GM12892 (cell line): Measurements from ENCODE around the gene SPHK2. TPM values are rescaled to one million over a fixed set of nuclear protein-coding genes. Genes with fewer than 3 reads are reported as not detected.
"Not testable (repeated sequence)": the region's sequence is repeated elsewhere in the genome, so short reads cannot be mapped to it uniquely, and the experiment has no call there.

Experiments
- DNase-seq: peaks from one replicate; pipeline ENCODE4 v3.0.0; 2011; ENCODE audit not compliant: insufficient read length
- FAIRE-seq: peaks from 2 replicates; lab custom pipeline; 2011; peaks lifted over from hg19 to GRCh38; lab: Jason Lieb, UNC
- POLR2A ChIP-seq: IDR thresholded peaks from 2 replicates; pipeline ENCODE4 v1.6.1; 2011; ENCODE audit warnings: low read depth, low read length, control low read depth
- POLR2AphosphoS5 ChIP-seq: IDR thresholded peaks from 2 replicates; pipeline ENCODE4 v1.6.1; 2011; ENCODE audit warnings: low read depth, low read length, control low read depth
- TAF1 ChIP-seq: IDR thresholded peaks from 2 replicates; pipeline ENCODE4 v1.6.1; 2011; ENCODE audit warnings: low read depth, mild to moderate bottlenecking, control low read depth, low read length, borderline replicate concordance
- polyA plus RNA-seq: library from polyadenylated mRNA; unstranded; fragments of >200 nt; gene quantifications from one replicate; pipeline ENCODE4 v1.2.1, GENCODE V29; 2012; ENCODE audit warnings: missing spikeins, inconsistent platforms; ENCODE audit not compliant: missing spikeins

SPHK2 gene, protein sequence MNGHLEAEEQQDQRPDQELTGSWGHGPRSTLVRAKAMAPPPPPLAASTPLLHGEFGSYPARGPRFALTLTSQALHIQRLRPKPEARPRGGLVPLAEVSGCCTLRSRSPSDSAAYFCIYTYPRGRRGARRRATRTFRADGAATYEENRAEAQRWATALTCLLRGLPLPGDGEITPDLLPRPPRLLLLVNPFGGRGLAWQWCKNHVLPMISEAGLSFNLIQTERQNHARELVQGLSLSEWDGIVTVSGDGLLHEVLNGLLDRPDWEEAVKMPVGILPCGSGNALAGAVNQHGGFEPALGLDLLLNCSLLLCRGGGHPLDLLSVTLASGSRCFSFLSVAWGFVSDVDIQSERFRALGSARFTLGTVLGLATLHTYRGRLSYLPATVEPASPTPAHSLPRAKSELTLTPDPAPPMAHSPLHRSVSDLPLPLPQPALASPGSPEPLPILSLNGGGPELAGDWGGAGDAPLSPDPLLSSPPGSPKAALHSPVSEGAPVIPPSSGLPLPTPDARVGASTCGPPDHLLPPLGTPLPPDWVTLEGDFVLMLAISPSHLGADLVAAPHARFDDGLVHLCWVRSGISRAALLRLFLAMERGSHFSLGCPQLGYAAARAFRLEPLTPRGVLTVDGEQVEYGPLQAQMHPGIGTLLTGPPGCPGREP
- 7.0 TPM for polyA plus RNA-seq

DNA sequence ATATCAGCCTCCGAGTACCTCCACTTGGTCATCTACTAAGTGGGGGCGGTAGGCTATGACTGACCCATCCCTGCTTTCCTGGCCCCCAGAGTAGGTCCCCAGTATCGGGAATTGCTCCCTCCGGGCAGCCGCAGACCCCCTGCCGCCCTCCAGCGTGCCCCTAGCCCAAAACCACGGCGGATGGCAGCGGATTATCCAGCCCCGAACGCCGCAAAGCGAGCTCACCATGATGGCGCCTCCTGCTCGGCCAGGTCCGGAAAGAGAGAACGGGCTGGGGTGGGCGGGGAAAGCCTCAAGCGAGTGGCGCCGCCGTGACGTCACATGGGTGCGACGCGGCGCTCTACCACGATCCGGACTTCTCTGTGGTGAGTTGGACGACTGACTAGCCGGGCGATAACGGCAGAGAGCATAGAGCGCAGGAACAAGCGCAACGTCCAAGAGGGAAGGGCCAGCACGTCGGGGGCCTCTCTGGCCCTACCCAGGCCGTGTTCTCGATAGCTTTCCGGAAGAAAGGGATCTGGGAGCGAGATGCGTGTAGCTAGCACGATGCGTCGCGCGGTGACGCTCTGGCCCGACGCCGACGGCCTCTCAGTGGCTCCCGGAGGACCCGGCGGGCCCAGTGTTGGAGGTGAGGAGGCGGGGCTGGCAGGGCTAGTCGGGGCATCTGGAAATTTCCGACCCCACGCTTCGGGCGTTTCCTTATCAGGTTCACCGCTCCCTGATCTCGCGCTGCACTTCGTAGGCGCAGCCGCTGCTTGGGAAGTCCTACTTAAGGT, at the start of gene SPHK2, which contains the start of gene RPL18:
SPHK2 (plus strand) TSS at position 591 of the 776 bp plus-strand sequence. CDS start 1,009 bp downstream, outside the sequence.
RPL18 (minus strand) TSS at position 263 of the 776 bp plus-strand sequence; CDS start at position 228, 35 bp downstream.
- peak; percentile 97 for DNase-seq
- TF ChIP-seq TAF1 (peak; percentile 98), POLR2A (peak; percentile 97), POLR2AphosphoS5 (peak; percentile 97)
- FAIRE-seq: peak; percentile 98

DNA sequence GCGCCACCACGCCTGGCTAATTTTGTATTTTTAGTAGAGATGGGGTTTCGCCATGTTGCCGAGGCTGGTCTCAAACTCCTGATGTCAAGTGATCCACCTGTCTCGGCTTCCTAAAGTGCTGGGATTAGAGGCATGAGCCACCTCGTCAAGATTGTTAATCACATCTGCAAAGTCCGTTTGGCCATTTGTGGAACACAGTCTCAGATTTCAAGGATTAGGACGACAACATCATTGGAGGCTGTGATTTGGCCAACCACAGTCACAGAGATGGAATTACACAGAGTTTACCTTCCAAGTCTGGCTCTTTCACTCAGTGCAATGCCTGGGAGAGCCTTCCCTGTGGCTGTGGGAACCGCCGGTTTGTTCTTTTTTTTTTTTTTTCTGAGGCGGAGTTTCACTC, 49.5 kb upstream of the SPHK2 start:
- TF ChIP-seq TAF1 (no peak), POLR2AphosphoS5 (no peak)
- FAIRE-seq (no peak), DNase-seq (no peak)

DNA sequence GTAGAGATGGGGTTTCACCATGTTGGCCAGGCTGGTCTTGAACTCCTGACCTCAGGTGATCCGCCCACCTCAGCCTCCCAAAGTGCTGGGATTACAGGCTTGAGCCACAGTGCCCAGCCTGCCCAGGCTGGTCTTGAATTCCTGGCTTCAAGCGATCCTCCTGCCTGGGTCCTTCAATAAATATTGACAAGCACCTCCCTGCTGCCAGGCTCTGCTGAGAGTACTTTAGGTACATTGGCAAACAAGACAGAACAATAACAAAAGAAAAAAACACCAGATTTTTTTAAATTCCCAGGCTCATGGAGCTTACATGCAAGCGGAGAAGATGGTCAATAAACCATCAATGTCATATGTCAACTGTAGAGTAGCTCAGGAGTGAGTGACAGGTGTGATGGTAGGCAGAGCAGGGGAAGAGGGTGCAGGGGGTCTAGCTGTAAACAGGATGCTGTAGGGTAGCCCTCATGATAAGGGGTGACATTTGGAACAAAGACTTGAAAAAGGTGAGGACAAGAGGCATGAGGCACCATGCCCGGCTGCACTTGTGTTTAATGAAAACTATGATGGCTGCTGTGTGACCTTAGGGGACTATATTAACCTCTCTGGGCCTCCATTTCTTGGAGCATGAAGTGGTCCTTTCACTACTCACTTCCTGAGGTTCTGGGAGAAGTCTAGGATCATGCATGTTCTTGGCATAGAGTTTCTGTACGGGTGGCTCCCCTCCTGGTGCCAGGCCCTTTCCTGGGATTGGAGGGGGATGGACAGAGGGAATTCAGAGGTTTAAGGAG, 47.7 kb upstream of the SPHK2 start:
- no peak for DNase-seq
- FAIRE-seq: no peak
- TF ChIP-seq POLR2AphosphoS5: no peak
- no peak for TF ChIP-seq TAF1
- TF ChIP-seq POLR2A: no peak

DNA sequence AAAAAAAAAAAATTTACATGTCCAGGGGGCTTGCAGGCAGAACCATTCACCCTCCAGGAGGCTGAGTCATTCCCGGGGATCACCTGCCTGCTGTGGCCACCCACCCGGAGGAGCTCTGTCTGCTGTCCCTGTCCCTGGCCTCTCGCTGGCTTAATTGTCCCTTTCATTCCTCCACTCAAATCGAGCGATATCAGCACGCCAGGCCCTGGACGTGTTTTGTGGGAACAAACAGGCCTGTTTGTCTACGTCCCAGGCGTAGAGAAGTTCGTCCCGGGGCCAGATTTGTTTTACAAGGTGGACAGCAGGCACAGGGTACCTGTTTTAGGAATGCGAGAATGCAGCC, 46.2 kb upstream of the SPHK2 start:
- DNase-seq (no peak), FAIRE-seq (no peak)
- TF ChIP-seq TAF1 (no peak), POLR2A (no peak), POLR2AphosphoS5 (no peak)

DNA sequence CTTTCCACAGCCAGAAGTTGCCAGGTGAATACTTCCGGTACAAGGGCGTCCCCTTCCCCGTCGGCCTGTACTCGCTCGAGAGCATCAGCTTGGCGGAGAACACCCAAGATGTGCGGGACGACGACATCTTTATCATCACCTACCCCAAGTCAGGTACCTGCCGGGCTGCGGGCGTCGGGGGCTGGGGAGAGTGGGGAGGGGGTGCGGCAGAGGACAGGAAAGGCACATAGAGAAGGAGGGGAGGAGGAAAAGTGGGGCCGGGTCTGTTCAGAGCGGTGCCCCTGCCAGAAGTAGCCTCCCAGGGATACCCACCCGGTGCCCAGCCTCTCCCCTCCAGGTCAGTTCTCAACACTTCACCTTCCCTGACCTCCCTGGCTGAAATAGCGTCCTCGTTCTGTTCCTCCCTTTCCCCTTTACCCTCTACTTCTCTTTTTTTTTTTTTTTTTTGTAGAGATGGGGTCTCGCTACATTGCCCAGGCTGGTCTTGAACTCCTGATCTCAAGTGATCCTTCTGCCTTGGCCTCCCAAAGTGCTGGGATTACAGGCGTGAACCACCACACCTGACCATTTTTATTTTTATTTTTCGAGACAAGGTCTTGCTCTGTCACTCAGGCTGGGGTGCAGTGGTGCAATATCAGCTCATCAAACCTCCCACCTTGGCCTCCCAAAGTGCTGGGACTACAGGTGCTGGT, 43.2 kb upstream of the SPHK2 start:
- TF ChIP-seq POLR2A (no peak), POLR2AphosphoS5 (no peak), TAF1 (no peak)
- FAIRE-seq (no peak), DNase-seq (no peak)

DNA sequence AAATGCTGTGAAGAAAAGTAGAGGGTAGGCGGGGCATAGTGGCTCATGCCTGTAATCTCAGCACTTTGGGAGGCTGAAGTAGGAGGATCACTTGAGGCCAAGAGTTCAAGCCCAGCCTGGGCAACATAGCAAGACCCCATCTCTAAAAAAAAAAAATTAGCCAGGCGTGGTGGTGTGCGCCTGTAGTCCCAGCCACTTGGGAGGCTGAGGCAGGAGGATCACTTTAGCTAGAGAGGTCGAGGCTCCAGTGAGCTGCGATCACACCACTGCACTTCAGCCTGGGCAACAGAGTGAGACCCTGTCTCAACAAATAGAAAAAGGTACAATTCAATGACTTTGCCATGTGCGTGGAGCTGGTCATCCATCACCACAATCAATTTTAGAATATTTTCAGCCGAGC, 41.4 kb upstream of the SPHK2 start:
- not testable (repeated sequence) for DNase-seq, FAIRE-seq

DNA sequence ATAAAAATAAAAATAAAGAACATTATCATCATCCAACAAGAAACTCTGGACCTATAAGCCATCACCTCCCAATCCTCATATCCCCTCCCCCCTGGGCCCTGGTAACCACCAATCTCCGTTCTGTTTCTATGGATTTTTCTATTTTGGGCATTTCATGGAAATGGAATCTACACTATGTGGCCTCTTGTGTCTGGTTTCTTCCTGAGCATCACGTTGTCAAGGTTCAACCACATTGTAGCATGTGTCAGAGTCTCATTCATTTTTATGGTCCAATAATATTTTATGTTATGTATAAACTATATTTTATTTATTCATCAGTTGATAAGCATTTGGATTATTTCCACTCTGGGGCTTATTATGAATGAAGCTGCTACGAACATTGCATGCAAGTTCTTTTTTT, 40.4 kb upstream of the SPHK2 start:
- TF ChIP-seq POLR2AphosphoS5 (no peak), TAF1 (no peak), POLR2A (no peak)
- DNase-seq (no peak), FAIRE-seq (no peak)

DNA sequence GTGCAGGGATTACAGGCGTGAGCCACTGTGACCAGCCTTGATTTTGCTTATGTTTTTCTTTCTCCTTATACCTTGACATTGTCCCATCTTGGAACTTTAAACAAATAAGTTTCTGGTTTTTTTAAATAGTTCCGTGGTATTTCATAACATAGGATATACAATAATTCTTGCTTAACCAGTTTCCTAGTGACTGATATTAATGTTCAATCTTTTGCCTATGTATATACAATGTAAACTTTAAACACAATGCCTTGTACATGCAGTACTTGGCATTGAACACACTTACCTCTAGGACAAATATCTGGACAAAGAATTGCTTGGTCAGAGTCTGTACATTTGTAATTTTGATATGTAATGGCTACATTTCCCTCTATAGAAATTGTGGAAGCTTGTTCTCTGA, 37.1 kb upstream of the SPHK2 start:
- TF ChIP-seq POLR2AphosphoS5 (no peak), POLR2A (no peak), TAF1 (no peak)
- no peak for FAIRE-seq

DNA sequence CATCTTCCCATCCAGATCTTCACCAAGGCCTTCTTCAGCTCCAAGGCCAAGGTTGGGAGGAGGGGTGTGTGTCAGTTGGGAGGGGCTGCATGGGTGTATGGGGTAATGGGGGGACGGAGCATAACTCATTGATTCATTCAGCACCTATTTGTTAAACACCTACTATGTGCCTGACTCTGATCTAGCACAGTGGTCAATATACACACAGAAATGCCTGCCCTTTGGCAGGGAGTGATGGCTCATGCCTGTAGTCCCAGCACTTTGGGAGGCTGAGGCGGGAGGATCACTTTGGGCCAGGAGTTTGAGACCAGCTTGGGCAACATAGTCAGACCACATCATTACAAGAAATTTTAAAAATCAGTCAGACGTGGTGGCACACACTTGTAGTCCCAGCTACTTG, 31.9 kb upstream of the SPHK2 start:
- TF ChIP-seq TAF1 (no peak), POLR2AphosphoS5 (no peak), POLR2A (no peak)
- no peak for FAIRE-seq
- no peak for DNase-seq

More for the DNA sequence above, 37.1 kb upstream of the SPHK2 start:
- no peak for DNase-seq

DNA sequence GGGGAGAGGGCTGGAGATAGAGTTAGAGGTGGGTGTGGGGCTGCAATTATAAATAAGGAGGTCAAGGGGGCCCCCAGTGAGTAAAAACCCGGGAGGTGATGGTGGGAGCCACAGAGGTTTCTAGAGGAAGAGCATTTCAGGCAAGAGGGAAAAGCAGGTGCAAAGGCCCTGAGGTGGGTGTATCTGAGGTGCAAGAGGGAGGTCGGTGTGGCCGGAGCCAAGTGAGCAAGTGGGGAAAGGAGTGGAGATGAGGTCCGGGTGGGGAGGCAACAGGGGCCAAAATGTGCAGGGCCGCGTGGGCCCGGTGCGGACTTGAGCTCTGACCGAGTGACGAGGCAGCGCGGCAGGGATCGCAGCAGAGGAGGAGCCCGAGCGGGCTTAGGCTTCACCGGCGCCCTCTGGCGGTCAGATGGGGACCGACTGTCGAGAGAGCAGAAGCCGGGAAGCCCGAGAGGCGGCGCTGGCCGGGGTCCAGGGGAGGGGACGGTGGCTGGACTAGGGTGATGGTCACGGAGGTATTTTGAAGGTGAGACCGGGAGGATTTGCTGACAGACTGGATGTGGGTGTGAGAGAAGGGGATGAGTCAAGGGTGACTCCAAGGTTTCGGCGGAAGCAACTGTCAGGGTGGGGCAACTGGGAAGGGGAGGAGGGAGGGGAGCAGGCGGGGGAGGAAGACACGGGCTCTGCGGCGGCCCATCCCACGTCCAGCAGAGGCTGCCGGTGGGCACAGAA, 30.5 kb upstream of the SPHK2 start:
- FAIRE-seq: peak; percentile 82
- peak; percentile 93 for DNase-seq
- TF ChIP-seq POLR2A (no peak), POLR2AphosphoS5 (no peak), TAF1 (no peak)
